HUDEP-2 (cell line): Measurements from ENCODE around the gene MACROD1.

Source experiments
- DNase-seq, 76 experiments: peaks; one replicate each; lab custom pipeline; 2025; ENCODE audit not compliant: unreplicated experiment in 76 of 76; lab: John Stamatoyannopoulos, UW

Gene MACROD1

GRCh38 chr11:64156235-64157011 lies 9.5 kb downstream of the MACROD1 start:
- DNase-seq: no peak

DNA sequence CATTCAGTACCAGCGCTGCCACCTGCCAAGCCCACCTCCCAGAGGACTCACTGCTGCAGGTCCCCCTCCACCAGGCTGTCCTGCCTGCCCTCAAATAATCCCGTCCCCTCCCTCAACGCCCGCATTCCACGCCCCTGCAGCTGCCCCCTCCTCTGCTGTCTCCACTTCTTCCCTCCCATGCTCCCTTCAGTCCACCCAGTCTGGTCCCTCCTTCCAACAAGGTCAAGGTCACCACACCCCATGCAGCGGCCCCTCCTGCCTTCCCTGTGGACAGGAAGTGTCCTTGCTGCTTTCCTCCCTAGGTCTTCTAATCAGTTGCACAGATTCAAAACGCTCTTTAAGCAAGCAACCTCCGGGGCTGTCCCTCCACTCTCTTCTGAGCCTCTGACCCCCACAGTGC lies 12.1 kb downstream of the MACROD1 start:
- no peak for DNase-seq

GRCh38 chr11:64152841-64153691 lies 12.8 kb downstream of the MACROD1 start:
- DNase-seq: peak in 54 of 76 experiments; percentile 1 to 72 (median 42)

- no peak for DNase-seq
Measured at GRCh38 chr11:64151337-64151736, 14.6 kb downstream of the MACROD1 start.

DNA sequence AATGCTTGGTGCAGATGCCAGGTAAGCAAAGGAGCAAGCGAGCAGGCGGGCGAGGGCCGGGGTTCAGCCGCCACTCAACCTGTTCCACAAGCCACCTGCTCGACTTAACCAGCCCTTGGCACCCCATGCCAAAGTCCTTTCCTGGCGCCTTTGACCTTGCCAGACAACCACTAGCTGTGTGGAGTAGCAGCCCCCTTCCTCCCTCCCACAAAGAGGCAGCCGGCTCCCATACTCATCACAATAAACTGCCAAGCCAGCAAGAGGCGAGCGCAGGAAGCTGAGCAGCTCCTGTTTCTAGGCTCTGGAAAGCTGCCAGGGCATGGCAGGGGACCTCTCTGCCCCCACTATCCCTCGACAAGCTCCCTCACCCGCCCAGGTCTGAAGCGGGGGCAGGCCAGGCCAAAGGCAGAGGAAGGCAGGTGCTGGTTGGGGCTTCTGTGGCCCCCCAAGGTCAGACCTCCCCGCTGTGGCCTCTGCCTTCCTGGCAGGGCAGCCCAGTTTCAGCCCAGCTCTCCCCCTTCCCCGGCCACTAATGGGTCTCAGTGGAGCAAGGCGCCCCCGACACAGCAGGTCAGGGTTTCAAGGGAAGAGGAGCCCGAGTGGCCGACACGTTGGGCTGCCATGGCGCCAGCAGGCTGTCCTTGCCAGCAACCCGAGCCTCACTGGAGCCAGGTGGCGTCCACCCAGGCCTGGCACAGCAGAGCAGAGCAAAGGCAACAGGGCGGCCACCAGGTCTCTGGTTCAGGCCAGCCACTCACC lies 15.3 kb downstream of the MACROD1 start:
- no peak for DNase-seq

DNA sequence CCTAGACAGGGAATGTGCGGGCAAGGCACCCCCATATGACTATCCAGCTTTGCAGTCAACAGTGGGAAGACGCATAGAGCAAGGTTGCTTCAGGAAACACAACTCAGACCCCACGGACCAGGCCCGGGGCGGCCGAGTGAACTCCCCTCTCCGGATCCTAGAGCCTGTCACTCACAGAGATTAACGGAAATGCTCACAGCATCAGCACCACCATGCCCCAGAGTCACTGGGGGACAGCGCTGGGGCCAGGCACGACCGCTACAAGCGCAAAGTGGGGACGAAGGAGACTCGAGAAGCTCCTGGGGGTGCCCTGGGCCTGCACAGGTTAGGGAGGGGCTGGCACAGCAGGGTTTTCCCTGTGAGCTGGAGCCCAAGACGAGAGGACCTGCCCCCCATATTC lies 15.9 kb downstream of the MACROD1 start:
- no peak for DNase-seq

DNA sequence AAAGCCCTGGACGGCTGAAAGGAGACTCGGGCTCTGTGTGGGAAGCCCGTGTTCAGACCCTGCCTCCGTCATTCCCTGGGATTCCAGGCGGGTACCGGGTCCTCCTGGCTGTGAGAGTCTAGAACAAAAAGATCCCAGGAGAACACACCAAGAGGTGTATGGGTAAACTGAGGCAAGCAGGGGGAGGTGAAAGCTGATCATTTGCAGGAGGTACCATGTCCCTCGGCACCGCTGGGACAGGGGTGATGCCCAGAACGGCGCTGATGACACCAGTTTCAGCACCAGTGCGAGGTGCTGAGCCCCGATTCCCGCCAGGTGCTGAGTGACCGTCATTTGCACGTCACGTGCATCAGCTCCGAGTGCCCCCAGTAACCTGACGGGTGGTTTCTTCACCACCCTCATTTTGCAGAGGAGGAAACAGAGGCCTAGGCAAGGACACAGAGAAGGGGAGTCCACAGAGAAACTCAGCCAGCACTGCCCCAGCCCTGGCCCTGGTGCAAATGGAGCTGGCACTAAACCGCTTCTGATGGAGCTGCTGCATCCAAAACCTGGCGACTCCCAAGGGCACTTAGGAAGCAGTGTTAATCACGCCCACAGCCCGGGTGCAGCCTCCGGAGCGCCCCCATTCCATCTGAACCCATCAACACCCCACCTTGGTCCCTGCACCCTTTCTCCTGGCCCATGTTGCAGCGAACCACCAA lies 16.8 kb downstream of the MACROD1 start:
- no peak for DNase-seq

GRCh38 chr11:64148226-64148916 lies 17.5 kb downstream of the MACROD1 start:
- DNase-seq: peak in 45 of 76 experiments; percentile 1 to 59 (median 29)

DNA sequence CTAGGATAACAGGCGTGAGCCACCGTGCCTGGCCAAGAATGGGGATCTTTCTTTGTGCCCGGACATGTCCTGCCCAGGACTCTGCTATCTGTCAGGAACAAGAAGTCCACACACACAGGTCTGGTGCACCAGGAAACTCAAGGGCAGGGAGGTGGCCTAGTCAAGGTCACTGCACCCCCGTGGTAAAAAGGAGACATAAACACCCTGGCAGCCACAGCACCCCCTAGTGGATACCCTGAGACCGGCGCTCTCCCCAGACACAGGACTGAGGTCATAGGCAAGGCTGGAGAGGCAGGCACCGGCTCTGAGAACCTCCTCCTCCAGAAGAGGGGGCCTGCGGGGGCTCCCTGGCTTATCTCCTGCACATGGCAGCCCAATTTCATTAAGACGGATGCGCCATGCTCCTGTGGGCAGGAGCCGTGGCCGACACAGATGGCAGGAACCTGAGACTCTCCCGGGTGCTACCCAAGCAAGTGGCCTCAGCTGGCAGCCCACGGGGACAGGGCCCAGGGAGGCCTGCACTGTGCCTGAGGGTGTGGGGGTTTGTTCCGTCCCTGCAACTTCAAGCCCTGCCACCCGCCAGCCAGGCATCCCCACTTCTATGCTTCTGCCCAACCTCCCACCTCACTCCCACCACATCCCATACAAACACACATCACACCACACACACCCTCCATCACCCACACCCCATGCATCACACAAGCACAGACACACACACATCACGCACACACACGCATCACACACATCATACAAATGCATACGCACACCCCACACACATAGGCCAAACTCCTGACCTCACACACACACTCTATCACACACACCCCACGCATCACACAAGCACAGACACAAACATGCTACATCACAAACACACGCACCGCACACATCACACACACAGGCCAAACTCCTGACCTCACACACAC lies 19.6 kb downstream of the MACROD1 start:
- DNase-seq: peak in 58 of 76 experiments; percentile 6 to 70 (median 42)

DNA sequence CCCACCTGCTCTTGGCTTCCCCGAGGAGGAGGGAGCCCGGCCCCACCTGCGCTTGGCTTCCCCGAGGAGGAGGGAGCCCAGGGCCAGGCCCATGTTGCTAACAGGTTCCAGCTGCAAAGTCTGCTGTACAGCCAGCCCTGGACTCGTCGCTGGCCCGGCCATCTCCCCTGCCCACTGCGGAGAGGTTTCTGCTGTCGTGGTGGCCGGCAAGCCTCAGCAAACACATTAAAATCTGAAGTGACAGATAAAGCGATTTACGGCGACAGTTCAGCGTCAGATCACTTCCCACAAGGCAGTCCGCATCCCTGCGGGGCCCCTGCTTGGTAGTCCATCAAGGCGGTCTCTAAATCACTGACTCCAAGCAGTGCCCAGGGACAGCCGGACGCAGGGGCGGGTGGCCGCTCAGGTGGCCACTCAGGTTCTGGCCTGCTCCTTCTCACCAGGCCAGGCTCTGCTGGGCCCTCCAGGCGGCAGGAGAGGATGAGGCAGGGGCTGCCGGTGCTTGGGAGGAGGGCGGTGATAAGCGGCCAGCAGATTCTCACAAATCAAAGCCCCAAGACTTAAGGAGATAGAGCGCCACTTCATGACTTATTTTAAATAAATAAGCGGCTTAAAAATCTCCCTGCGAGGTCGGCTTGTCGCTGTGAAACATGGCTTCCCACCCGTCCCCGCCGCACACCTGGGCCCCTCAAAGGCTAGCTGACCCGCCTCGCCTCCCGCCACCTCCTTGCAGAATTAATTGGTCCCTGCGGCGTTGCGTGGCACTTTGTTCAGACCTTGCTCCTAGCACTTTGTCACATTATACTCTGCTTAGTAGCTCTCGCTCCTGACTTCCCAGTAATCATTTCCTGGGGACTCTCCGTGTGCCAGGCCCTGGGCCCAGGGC lies 21.1 kb downstream of the MACROD1 start:
- DNase-seq: no peak

GRCh38 chr11:64141081-64141783 lies 24.7 kb downstream of the MACROD1 start:
- no peak for DNase-seq

DNA sequence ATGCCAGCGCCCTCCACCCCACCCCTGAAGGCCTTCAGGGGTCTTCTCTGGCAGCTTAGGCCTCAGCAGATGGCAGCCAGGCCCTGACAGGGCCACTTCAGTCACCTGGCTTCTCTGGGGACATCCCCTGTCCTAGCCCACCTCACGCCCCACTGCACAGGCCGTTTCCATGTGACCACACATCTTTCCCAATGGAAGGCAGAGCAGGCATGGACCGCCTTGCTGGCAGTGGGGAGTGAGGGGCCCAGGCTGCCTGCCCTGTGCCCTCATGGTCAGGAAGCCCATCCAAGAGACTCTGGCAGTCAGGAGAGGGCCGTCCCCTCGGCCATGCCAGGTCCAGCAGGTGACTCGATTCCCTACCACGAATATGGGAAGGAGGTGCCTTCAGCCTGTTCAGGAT lies 25.8 kb downstream of the MACROD1 start:
- no peak for DNase-seq

GRCh38 chr11:64139049-64139448 lies 26.9 kb downstream of the MACROD1 start:
- no peak for DNase-seq

- no peak for DNase-seq
Measured at GRCh38 chr11:64138398-64138797, 27.5 kb downstream of the MACROD1 start.

DNA sequence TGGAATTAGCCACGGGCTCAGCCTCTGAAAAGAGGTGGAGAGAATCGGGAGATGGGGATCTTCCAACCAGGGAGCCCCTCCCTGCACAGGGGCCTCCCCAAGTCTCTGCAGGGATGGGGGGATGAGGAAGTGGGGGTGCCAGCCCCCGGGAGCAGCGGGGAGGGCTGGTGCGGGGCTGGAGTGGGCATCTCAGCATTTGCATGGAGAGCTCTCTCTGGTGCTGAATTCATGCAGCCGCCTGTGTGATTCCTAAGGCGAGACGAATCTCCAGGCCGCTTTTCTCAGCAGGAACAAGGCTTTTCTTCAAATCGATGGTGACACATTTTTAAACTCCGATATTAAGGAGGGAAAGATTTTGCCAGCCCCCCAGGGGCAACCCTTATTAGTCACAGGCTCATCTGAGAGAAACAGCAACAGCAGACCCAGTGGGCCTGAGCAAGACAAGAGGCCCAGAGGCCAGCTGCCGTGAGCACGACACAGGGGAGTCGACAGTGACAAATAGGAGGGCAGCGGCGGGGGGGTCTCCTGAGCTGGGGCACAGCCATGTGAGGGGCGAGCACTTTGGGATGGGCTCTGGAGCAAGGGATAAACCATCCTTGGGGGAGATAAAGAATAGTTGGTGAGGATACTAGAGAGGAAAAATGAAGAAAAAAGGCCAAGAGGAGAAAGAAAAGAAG lies 29.0 kb downstream of the MACROD1 start:
- DNase-seq: no peak

GRCh38 chr11:64135711-64136110 lies 30.2 kb downstream of the MACROD1 start:
- DNase-seq: no peak

GRCh38 chr11:64134963-64135362 lies 30.9 kb downstream of the MACROD1 start:
- no peak for DNase-seq
